Testis (tissue), 3 donors: ENCODE measurements around the gene AKAP8. TPM values are rescaled to one million over a fixed set of nuclear protein-coding genes. Genes with fewer than 3 reads are reported as not detected.

Experiments used
- DNase-seq: peaks from one replicate; pipeline ENCODE4 v3.0.0-alpha.2; 2019
- H3K27ac ChIP-seq, 2 donors: fragments of 200-600 bp; sonication (generic); one replicate each; pipeline ENCODE4 v1.5.1; 2019
- H3K27me3 ChIP-seq: fragments of 200-600 bp; sonication (generic); one replicate; pipeline ENCODE4 v1.5.1; 2019
- H3K36me3 ChIP-seq: fragments of 200-600 bp; sonication (generic); one replicate; pipeline ENCODE4 v1.5.1; 2017; ENCODE audit warnings: low read depth; ENCODE audit errors: missing control alignments
- H3K4me1 ChIP-seq: fragments of 200-600 bp; sonication (generic); one replicate; pipeline ENCODE4 v1.5.1; 2019
- H3K4me3 ChIP-seq, 2 donors: fragments of 200-600 bp; sonication (generic); one replicate each; pipeline ENCODE4 v1.5.1; 2017 to 2019
- H3K9me3 ChIP-seq: fragments of 200-600 bp; sonication (generic); one replicate; pipeline ENCODE4 v1.5.1; 2017
- CTCF ChIP-seq, 3 experiments: fragments of 450-650 bp in 2 of 3; fragments of 200-600 bp in 1 of 3; sonication (generic) in 1 of 3; IDR thresholded peaks; one replicate each; pipeline ENCODE4 v1.5.1; 2016 to 2019; ENCODE audit warnings: antibody characterized with exemption in 3 of 3, mild to moderate bottlenecking in 2 of 3, moderate library complexity in 1 of 3
- POLR2A ChIP-seq: fragments of 450-650 bp; IDR thresholded peaks from one replicate; pipeline ENCODE4 v1.6.1; 2017; ENCODE audit warnings: antibody characterized with exemption, mild to moderate bottlenecking, moderate library complexity
- WGBS, 2 donors: methylation state at CpG; one replicate each; pipeline ENCODE4 v1.1.5; 2018; 5-methylcytosine and 5-hydroxymethylcytosine counted together
- intact Hi-C: fragments of 100-400 bp; cut with DNase I; formaldehyde crosslinking; loops from one replicate; pipeline ENCODE4 v1.15.1; 2023; ENCODE audit warnings: low total_unique reads
- polyA plus RNA-seq: library from polyadenylated mRNA; stranded (reverse); fragments of 350-450 nt; fragmentation: Illumina TruSeq; extraction: RNeasy Lipid Tissue Mini Kit (QIAGEN cat#74804); gene quantifications from one replicate; pipeline ENCODE4 v1.2.3, GENCODE V29; 2014; ENCODE audit warnings: low read depth, low replicate concordance; ENCODE audit not compliant: insufficient read depth
- small RNA-seq, 2 donors: library from RNA; depleted of rRNA; stranded (forward); fragments of <200 nt; gene quantifications; one replicate each; pipeline ENCODE3, GENCODE V24; 2016
- total RNA-seq, 2 donors: library from RNA; depleted of rRNA; stranded (reverse); fragments of >200 nt; gene quantifications; one replicate each; pipeline ENCODE4 v1.2.3, GENCODE V29; 2016

The AKAP8 gene
- total and polyA plus RNA-seq, 3 donors from 2014 or later: 20.1 to 46.3 (median 44.0) TPM

- DNase-seq: no peak
- Histone ChIP-seq H3K27ac (no peak overlapping the region), H3K4me1 (peaks cover 46% of the 10 kb centered on the region), H3K4me3 (no peak overlapping the region), H3K36me3 (no peaks in the 10 kb centered on the region), H3K9me3 (no peaks in the 10 kb centered on the region), H3K27me3 (no peaks in the 10 kb centered on the region)
- TF ChIP-seq CTCF (IDR thresholded peaks at IDR 0.05): no peak
- TF ChIP-seq POLR2A: no peak
- intact Hi-C loops: no loop called here
- whole genome bisulfite sequencing, 2 donors: 50 to 68% methylated on average over 3 of the region's 3 CpGs
Measured at GRCh38 chr19:15305582-15306334, 73.8 kb downstream of the AKAP8 start.

GRCh38 chr19:15304140-15304705 is 75.4 kb downstream of the AKAP8 start:
- WGBS, 2 donors: 50 to 64% methylated on average over 10 of the region's 10 CpGs
- intact Hi-C loops: no loop called here
- DNase-seq: no peak
- H3K27me3 ChIP-seq: no peaks in the 10 kb centered on the region
- TF ChIP-seq CTCF (IDR thresholded peaks at IDR 0.05) (no peak), POLR2A (no peak)
- no peaks in the 10 kb centered on the region for H3K9me3 ChIP-seq
- H3K4me1 ChIP-seq: peaks cover 45% of the 10 kb centered on the region
- no peaks in the 10 kb centered on the region for H3K36me3 ChIP-seq
- H3K27ac ChIP-seq: no peak overlapping the region
- H3K4me3 ChIP-seq: no peak overlapping the region

Small RNA genes within 50 kb of the gene (small RNA-seq; reads per million reads assigned to genes)
- gene AC005776.1: 0 reads per million in 2 donors

Other genes starting within 250 kb of the AKAP8 start
- gene NOTCH3, start 178.8 kb downstream of the AKAP8 start, total RNA-seq: 10 to 100 TPM; 11.4 to 16.8 TPM
- 16.1 TPM for gene NOTCH3, start 178.8 kb downstream of the AKAP8 start, polyA plus RNA-seq
- gene EPHX3, start 147.3 kb downstream of the AKAP8 start, total RNA-seq: 1 to 10 TPM; 1.1 to 1.4 TPM
- gene EPHX3, start 147.3 kb downstream of the AKAP8 start, polyA plus RNA-seq: 3.6 TPM
- gene BRD4, start 47.2 kb downstream of the AKAP8 start, total RNA-seq: 100 to 1,000 TPM; 106 to 109 TPM
- 59.2 TPM for gene BRD4, start 47.2 kb downstream of the AKAP8 start, polyA plus RNA-seq
- 100 to 1,000 TPM; 334 to 399 TPM for gene AKAP8L, start 39.2 kb upstream of the AKAP8 start, total RNA-seq
- gene AKAP8L, start 39.2 kb upstream of the AKAP8 start, polyA plus RNA-seq: 131 TPM
- 100 to 1,000 TPM; 109 to 118 TPM for gene WIZ, start 70.2 kb upstream of the AKAP8 start, total RNA-seq
- 66.2 TPM for gene WIZ, start 70.2 kb upstream of the AKAP8 start, polyA plus RNA-seq
- gene RASAL3, start 84.8 kb upstream of the AKAP8 start, total RNA-seq: 1 to 10 TPM; 1.4 to 2.7 TPM
- gene RASAL3, start 84.8 kb upstream of the AKAP8 start, polyA plus RNA-seq: 2.0 TPM
- gene PGLYRP2, start 99.7 kb upstream of the AKAP8 start, total RNA-seq: 10 to 100 TPM; 43.7 to 44.4 TPM
- gene PGLYRP2, start 99.7 kb upstream of the AKAP8 start, polyA plus RNA-seq: 27.8 TPM
- 1 to 10 TPM; 2.1 to 5.8 TPM for gene CYP4F22, start 128.7 kb upstream of the AKAP8 start, total RNA-seq
- gene CYP4F22, start 128.7 kb upstream of the AKAP8 start, polyA plus RNA-seq: 2.5 TPM
- under 1 TPM; 0.31 to 0.71 TPM for gene CYP4F8, start 235.4 kb upstream of the AKAP8 start, total RNA-seq
- gene CYP4F8, start 235.4 kb upstream of the AKAP8 start, polyA plus RNA-seq: 0.17 TPM